GM19452 (cell line): ENCODE results near the gene DOCK3.
"Not testable (repeated sequence)": the region's sequence is repeated elsewhere in the genome, so short reads cannot be mapped to it uniquely, and the experiment has no call there.

Experiments
- ATAC-seq: cut with Tn5 transposase; IDR thresholded peaks from one replicate; pipeline ENCODE4 v1.9.1; 2021; ENCODE audit not compliant: unreplicated experiment

The DOCK3 gene

GRCh38 chr3:51280176-51280575 is 605.4 kb downstream of the DOCK3 start:
- no peak for ATAC-seq

GRCh38 chr3:51282931-51283330 is 608.2 kb downstream of the DOCK3 start:
- ATAC-seq, result no peak

DNA sequence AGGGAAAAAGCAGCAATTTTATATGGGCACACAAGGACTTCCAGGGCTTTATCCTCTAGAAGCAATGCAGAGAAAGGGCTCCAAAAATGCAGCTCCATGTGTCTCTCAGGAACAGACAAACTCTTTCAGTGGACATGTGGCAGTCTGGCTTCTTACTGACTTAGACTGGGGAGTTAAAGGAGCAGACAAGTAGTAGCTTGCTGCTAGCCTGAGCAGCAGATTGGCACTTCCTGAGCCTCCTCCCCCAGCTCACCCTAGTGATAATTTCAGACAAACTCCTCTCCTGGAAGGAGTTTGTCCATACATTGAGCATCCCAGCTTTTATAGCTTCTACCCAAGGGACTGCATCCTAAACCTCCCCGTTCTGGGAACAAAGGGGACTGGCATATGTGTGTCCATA is 608.7 kb downstream of the DOCK3 start:
- ATAC-seq, result no peak

- ATAC-seq, result peak; percentile 60
Observed at GRCh38 chr3:51295625-51296024, 620.9 kb downstream of the DOCK3 start.

GRCh38 chr3:51297333-51297732 is 622.6 kb downstream of the DOCK3 start:
- no peak for ATAC-seq

DNA sequence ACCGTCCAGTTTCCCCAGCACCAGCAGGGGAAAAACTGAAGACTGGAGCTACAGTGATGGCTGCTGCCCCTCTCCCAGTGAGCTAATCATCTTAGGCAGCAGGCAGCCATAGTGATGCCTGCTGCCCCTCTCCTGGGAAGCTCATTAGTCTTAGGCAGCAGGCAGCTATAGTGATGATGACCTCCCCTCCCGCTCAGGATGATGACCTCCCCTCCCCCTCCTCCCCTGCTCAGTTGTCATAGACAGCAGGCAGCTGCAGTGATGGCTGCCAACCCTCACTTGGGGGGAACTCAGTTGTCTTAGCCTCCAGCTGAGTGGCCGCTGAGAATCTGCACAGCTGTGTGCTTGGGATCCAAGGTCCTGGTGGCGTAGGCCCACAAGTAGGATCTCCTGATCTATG is 629.5 kb downstream of the DOCK3 start:
- no peak for ATAC-seq

DNA sequence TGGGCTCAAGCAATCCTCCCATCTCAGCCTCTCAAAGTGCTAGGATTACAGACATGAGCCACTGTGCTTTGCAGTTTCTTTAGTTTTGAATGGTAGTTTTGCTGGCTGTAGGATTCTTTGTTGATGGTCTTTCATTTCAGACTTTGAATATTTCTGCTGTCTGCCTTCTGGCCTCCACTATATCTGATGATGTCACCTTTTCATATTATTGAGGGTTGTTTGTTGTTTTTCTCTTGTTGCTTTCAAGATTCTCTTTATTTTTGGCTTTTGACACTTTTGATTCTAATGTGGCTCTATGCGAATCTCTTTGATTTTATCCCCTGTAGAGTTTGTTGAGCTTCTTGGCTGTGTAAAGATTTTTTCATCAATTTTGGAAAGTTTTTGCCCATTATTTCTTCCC is 631.4 kb downstream of the DOCK3 start:
- ATAC-seq, result no peak

DNA sequence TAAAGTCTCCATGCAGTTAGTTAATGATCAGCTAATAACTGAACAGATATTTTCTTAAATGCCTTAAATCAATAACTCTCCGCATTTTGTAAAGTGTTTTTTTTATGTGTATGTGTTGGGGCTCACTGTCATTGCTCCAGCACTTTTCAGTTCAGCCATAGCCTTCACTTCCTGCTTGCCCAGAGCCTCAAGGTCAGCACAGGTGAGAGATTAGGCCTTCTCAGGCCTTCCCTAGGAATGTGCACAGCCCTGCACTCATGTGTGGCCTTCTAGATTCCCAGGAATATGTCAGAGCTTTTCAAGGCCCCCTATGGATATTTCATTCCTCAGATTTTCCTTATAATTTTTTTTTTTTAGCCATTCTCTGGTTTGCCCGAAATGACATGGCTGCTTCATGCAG is 632.7 kb downstream of the DOCK3 start:
- ATAC-seq, result no peak

GRCh38 chr3:51307945-51308607 is 633.3 kb downstream of the DOCK3 start:
- ATAC-seq, result not testable (repeated sequence)

DNA sequence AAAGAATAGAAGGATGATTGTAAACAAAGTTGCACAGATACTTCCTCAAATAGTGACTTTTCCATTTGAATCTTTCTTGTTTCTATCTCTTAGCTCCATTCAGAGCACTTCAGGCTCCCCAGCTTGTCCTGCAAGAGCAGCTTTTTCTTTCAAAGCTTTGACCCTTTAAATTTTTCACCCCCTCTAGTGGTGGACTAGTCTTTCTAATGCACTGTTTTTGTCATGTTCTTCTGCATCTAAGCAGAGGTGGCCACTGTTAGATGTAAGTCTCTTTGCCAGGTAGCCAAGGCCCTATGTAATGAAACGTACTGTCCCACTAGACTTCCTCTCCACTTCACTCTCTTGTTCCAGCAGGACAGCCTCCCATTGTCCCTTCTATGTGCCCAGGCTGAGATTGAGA is 636.3 kb downstream of the DOCK3 start:
- ATAC-seq, result no peak

GRCh38 chr3:51328206-51328605 is 653.5 kb downstream of the DOCK3 start:
- no peak for ATAC-seq

GRCh38 chr3:51330046-51330445 is 655.3 kb downstream of the DOCK3 start:
- no peak for ATAC-seq

- no peak for ATAC-seq
Observed at GRCh38 chr3:51332156-51332555, 657.4 kb downstream of the DOCK3 start.

DNA sequence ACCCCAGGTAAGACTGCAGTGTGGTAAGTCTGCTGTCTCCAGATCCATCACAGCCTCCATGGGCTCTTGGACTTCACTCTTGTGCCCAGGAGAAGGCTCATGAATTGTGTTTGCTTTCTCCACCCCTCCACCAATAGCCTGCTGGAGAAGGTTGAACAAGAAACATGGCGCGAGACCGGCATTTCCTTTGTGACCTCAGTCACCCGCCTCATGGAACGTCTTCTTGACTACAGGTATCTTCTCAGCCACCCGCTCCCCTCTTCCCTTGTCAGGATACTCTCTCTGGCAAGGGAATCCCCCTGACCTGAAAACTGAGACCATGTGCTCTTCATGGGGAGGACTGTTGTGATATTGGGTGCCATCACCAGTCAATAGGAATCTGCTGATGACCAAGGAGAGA is 658.3 kb downstream of the DOCK3 start:
- ATAC-seq, result no peak

DNA sequence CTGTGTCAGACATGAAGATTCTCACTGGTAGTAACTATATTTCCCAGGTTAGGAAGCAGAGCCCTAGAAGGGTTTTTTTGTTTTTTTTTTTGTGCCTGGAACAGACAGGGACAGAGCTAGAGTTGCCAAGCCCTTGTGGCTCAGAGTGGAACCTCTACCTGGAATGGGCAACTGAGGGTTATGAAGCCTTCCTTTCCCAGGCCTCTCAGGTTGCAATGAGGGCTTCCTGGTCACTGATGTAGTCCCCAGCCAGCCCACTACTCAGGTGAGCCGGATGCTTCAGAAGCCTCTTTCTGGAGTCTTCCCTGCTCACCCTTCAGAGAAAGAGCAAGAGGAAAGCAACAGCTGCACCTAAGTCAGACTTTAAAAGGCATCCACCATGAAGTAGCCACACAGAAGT is 661.5 kb downstream of the DOCK3 start:
- ATAC-seq, result no peak

- ATAC-seq, result no peak
Observed at GRCh38 chr3:51337666-51338065, 662.9 kb downstream of the DOCK3 start.

DNA sequence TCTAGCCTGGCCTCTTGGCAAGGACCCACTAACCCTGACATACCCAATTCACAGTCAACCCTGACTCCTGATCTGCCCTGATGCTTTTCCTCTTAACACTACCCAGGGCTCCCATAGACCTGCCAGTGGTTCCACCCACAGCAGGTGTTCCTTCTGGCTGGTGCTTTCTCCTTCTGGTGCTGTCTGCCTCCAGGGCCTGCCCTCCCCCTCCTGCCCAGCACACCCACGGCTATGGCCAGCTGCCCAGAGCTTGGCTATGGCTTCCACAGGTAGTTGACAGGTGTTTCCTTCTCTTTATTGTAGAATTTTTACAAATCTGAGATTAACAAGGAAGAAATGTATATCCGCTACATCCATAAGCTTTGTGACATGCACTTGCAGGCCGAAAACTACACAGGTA is 663.9 kb downstream of the DOCK3 start:
- ATAC-seq, result no peak

- no peak for ATAC-seq
Observed at GRCh38 chr3:51340013-51340829, 665.5 kb downstream of the DOCK3 start.

GRCh38 chr3:51340989-51341636 is 666.4 kb downstream of the DOCK3 start:
- no peak for ATAC-seq

- no peak for ATAC-seq
Observed at GRCh38 chr3:51343918-51344687, 669.4 kb downstream of the DOCK3 start.

GRCh38 chr3:51350751-51351150 is 676.0 kb downstream of the DOCK3 start:
- no peak for ATAC-seq
